ENCODE results near the gene PHKA2. TPM values are rescaled to one million over a fixed set of nuclear protein-coding genes. Genes with fewer than 3 reads are reported as not detected.
"Not testable (repeated sequence)": the region's sequence is repeated elsewhere in the genome, so short reads cannot be mapped to it uniquely, and the experiment has no call there.

The PHKA2 gene
- total RNA-seq, 1 donor from 2014 or later, result 13.2 TPM

- H3K4me3 Mint-ChIP-seq (ENCODE audit: unreplicated experiment), result no peak overlapping the region
- H3K27ac Mint-ChIP-seq (ENCODE audit: unreplicated experiment), result no peak overlapping the region
- TF ChIP-seq, protein P1, sequence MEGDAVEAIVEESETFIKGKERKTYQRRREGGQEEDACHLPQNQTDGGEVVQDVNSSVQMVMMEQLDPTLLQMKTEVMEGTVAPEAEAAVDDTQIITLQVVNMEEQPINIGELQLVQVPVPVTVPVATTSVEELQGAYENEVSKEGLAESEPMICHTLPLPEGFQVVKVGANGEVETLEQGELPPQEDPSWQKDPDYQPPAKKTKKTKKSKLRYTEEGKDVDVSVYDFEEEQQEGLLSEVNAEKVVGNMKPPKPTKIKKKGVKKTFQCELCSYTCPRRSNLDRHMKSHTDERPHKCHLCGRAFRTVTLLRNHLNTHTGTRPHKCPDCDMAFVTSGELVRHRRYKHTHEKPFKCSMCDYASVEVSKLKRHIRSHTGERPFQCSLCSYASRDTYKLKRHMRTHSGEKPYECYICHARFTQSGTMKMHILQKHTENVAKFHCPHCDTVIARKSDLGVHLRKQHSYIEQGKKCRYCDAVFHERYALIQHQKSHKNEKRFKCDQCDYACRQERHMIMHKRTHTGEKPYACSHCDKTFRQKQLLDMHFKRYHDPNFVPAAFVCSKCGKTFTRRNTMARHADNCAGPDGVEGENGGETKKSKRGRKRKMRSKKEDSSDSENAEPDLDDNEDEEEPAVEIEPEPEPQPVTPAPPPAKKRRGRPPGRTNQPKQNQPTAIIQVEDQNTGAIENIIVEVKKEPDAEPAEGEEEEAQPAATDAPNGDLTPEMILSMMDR (IDR thresholded peaks at IDR 0.05; ENCODE audit: partially characterized antibody, unreplicated experiment), result peak; percentile 46
Observed at GRCh38 chrX:19017271-19017670, 33.4 kb upstream of the PHKA2 start.

DNA sequence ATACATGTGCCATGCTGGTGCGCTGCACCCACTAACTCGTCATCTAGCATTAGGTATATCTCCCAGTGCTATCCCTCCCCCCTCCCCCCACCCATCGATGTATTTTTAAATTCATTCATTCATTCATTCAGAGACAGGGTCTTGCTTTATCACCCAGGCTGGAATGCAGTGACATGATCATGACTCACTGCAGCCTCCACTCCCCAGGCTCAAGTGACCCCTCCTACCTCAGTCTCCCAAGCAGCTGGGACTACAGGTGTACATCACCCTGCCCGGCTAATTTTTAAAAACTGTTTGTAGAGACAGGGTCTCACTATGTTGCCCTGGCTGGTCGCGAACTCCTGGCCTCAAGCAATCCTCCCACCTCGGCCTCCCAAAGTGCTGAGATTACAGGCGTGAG is 32.7 kb upstream of the PHKA2 start:
- DNase-seq; H3K36me3 Mint-ChIP-seq (ENCODE audit: unreplicated experiment); H3K27me3 Mint-ChIP-seq (ENCODE audit: unreplicated experiment); H3K4me1 Mint-ChIP-seq (ENCODE audit: low read depth, unreplicated experiment); H3K27ac Mint-ChIP-seq (ENCODE audit: unreplicated experiment); H3K4me3 Mint-ChIP-seq (ENCODE audit: unreplicated experiment); H3K9me3 Mint-ChIP-seq (ENCODE audit: unreplicated experiment): not testable (repeated sequence)

More at GRCh38 chrX:19017271-19017670, 33.4 kb upstream of the PHKA2 start:
- H3K36me3 Mint-ChIP-seq (ENCODE audit: unreplicated experiment), result no peaks in the 10 kb centered on the region
- H3K9me3 Mint-ChIP-seq (ENCODE audit: unreplicated experiment), result peaks cover 1% of the 10 kb centered on the region
- no peaks in the 10 kb centered on the region for H3K27me3 Mint-ChIP-seq (ENCODE audit: unreplicated experiment)
- DNase-seq, result peak; percentile 28
- no peaks in the 10 kb centered on the region for H3K4me1 Mint-ChIP-seq (ENCODE audit: low read depth, unreplicated experiment)

DNA sequence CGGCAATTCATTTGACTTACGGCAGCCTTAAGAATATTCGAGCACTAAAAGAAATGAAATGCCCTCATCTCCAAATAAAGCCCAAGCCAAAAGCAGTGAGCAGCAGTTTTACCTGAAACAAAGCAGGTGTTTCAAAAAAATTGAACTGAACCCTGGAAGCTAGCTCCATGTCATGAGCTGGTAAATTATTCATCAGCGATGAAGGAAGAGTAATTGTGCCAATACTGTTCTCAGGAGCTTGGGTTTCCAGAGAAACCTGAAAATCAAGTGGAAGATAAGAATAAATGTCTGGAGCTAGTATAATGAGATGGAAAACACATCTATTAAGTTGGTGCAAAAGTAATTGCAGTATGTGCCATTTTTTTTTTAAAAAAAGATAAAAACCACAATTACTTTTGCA is 24.0 kb upstream of the PHKA2 start:
- DNase-seq, result no peak
- H3K27ac Mint-ChIP-seq (ENCODE audit: unreplicated experiment), result no peak overlapping the region
- H3K4me3 Mint-ChIP-seq (ENCODE audit: unreplicated experiment), result no peak overlapping the region
- no peaks in the 10 kb centered on the region for H3K36me3 Mint-ChIP-seq (ENCODE audit: unreplicated experiment)
- peaks cover 2% of the 10 kb centered on the region for H3K27me3 Mint-ChIP-seq (ENCODE audit: unreplicated experiment)
- H3K4me1 Mint-ChIP-seq (ENCODE audit: low read depth, unreplicated experiment), result no peaks in the 10 kb centered on the region
- H3K9me3 Mint-ChIP-seq (ENCODE audit: unreplicated experiment), result no peaks in the 10 kb centered on the region
- TF ChIP-seq, protein P1 (IDR thresholded peaks at IDR 0.05; ENCODE audit: partially characterized antibody, unreplicated experiment), result no peak

- Mint-ChIP-seq H3K9me3 (ENCODE audit: unreplicated experiment) (no peaks in the 10 kb centered on the region), H3K27me3 (ENCODE audit: unreplicated experiment) (peaks cover 4% of the 10 kb centered on the region), H3K27ac (ENCODE audit: unreplicated experiment) (no peak overlapping the region), H3K4me1 (ENCODE audit: low read depth, unreplicated experiment) (no peaks in the 10 kb centered on the region), H3K4me3 (ENCODE audit: unreplicated experiment) (no peak overlapping the region), H3K36me3 (ENCODE audit: unreplicated experiment) (no peaks in the 10 kb centered on the region)
- DNase-seq, result no peak
- TF ChIP-seq, protein P1 (IDR thresholded peaks at IDR 0.05; ENCODE audit: partially characterized antibody, unreplicated experiment), result no peak
Observed at GRCh38 chrX:19007011-19007410, 23.1 kb upstream of the PHKA2 start.

GRCh38 chrX:19005909-19006308 is 22.0 kb upstream of the PHKA2 start:
- no peaks in the 10 kb centered on the region for H3K4me1 Mint-ChIP-seq (ENCODE audit: low read depth, unreplicated experiment)
- DNase-seq, result no peak
- TF ChIP-seq, protein P1 (IDR thresholded peaks at IDR 0.05; ENCODE audit: partially characterized antibody, unreplicated experiment), result no peak
- H3K9me3 Mint-ChIP-seq (ENCODE audit: unreplicated experiment), result no peaks in the 10 kb centered on the region
- H3K4me3 Mint-ChIP-seq (ENCODE audit: unreplicated experiment), result no peak overlapping the region
- H3K36me3 Mint-ChIP-seq (ENCODE audit: unreplicated experiment), result no peaks in the 10 kb centered on the region
- no peak overlapping the region for H3K27ac Mint-ChIP-seq (ENCODE audit: unreplicated experiment)
- H3K27me3 Mint-ChIP-seq (ENCODE audit: unreplicated experiment), result peaks cover 4% of the 10 kb centered on the region

DNA sequence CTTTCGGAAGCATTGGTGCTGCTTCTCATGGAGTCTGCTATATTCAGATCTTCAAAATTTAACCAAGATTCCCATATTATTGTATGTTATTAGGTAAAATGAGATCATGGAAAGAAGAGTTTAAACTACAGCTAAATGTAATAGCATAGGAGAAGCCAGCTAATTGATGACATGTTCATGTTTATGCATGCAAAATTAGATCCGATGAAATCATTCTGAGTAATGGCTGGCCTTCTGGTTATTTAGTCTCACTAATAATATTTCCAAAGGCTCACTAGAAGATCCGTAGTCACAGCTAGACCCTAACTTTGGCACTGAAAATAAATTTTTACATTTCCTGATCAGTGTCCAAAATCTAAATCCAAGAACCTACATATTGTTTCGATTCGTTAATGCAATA is 19.8 kb upstream of the PHKA2 start:
- no peaks in the 10 kb centered on the region for H3K9me3 Mint-ChIP-seq (ENCODE audit: unreplicated experiment)
- no peak for DNase-seq
- TF ChIP-seq, protein P1 (IDR thresholded peaks at IDR 0.05; ENCODE audit: partially characterized antibody, unreplicated experiment), result no peak
- peaks cover 4% of the 10 kb centered on the region for H3K27me3 Mint-ChIP-seq (ENCODE audit: unreplicated experiment)
- no peaks in the 10 kb centered on the region for H3K36me3 Mint-ChIP-seq (ENCODE audit: unreplicated experiment)
- H3K4me3 Mint-ChIP-seq (ENCODE audit: unreplicated experiment), result no peak overlapping the region
- no peak overlapping the region for H3K27ac Mint-ChIP-seq (ENCODE audit: unreplicated experiment)
- H3K4me1 Mint-ChIP-seq (ENCODE audit: low read depth, unreplicated experiment), result no peaks in the 10 kb centered on the region
